Stimulated activated CD4-positive, alpha-beta T cell treated with anti-CD3 and anti-CD28 coated beads, Interleukin-12 subunit alpha, Interleukin-12 subunit beta, amount 100 ng/mL, for 24 hours (primary cell): ENCODE data around the gene ENTPD6.

Experiments
- DNase-seq, 2 experiments: peaks; one replicate each; pipeline ENCODE4 v3.0.0-alpha.2; 2020; ENCODE audit warnings: low read depth in 2 of 2

Gene ENTPD6

DNA sequence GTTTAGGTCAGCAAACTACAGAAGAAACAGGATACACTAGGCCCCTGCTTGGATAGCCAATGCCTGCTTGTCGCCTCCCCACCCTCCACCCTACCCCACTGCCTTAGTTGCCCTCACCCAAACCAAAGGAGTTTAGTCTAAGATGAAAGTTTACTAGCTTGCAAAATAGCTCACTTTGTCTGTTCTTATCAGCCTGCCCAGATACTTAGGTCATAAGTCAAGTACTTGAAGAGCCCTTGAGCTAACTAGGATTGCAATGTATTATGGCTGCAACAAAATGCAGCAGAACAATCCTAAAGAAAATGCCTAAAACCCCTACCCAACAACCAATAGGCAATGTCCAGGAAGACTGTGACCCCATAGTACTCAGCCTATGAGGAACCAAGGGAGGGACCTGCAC is 7.3 kb upstream of the ENTPD6 start:
- DNase-seq: no peak

- DNase-seq: no peak
Measured at GRCh38 chr20:25191051-25191450, 4.5 kb upstream of the ENTPD6 start.

DNA sequence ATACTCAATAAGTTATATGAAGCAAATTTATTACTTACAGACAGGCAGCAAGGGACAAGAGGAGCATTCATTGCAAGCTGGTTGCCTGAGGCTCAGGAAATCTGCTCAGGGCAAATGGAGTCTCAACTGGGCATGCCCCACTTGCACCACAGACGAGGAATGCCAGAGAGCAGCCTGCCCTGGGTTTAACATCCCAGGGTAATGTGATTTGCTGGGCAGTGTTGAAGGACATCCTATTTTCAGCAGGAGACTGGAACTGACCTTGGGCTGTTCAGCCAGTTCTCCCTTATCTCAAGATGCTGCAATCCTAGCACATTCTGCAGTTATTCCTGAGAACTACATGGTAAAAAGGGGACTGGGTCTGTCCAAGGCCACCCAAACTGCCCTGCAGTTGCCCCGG is 3.8 kb upstream of the ENTPD6 start:
- no peak for DNase-seq

GRCh38 chr20:25193843-25194242 is 1.7 kb upstream of the ENTPD6 start:
- no peak for DNase-seq

DNA sequence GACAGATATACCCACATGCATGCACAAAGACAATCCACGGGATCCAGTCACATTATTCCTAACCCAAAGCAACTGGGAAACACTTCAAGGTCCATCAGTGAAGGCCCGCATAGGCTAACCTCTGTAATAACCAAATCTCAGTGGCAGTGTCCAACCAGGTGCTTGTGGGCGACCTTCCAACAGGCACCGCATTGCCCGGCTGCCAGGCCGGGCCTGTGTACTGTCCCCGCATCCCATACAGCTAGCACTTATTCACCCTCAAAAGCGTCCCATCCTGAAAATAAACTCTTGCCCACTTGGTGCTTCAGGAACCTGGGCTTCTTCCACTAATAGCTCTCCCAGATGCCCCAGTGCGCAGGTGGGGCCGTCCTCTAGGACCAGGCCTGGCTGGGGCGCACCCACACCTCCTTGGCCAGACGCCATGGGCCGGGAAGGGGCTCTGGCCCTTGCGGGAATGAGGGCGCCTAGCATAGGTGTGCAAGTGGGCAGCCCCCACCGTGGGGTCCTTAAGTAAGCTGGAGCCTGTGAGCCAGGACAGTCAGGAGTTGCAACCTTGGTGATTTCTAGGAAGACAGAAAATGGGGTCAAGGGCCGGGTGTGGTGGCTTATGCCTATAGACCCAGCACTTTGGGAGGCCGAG is 1.1 kb upstream of the ENTPD6 start:
- DNase-seq: no peak

DNA sequence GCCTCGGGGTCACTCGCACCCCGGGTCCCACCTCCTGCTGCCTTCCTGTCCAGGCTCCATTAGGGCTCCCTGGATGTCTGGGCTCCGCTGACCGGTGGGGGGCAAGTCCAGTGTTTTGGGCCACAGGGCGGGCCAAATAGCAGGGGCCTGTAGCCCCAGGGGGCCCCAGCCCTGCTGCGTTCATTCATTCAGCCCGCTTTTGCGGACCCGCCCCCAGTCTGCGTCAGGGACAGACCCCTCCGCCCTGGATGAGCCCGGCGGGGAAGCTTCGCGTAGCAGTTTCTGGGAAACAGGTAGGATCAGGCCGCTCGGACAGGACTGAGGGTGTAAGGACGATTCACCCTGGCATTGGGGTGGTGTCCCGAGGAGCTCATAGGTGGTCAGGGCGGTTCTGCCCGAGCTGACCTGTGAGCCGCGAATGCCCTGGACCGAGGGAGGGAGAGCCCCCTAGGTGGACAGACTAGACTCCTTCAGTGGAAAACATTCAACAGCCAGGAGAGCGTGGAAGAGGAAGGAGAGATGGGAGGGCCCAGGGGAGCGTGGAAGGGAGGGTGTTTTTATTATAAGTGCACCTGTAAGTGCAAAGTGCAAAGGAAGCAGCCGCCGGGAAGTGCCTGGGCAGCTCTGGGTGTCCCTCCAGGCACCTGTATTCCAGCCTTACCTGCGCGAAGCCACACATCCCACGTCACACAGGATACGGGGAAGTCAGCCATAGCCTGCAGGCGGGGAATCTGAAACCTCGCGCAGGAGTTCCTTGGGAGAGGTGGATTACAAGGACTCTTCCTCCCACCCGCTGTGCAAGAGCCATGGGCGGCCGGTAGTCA is 662 bp downstream of the ENTPD6 start:
- DNase-seq: peak in 1 of 2 experiments; percentile 19

DNA sequence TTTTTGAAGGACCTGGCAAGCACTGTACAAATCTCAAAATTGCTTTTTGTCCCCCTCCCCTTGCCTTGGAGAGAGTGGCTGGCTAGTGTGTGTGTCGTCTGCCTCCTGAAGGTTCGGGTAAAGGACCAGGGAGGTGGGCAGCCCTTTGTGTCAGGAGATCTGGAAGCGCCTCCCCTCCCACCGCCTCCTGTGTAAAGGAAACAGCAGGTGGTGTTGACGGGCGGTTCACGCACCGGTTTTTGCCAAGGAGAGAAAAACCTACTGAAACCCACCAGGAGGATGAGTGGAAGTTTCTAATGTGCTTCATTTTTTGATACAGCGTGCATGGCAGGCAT is 1.2 kb downstream of the ENTPD6 start:
- no peak for DNase-seq

GRCh38 chr20:25197183-25197869 is 1.8 kb downstream of the ENTPD6 start:
- DNase-seq: no peak

GRCh38 chr20:25197870-25198190 is 2.3 kb downstream of the ENTPD6 start:
- no peak for DNase-seq

GRCh38 chr20:25198663-25199383 is 3.3 kb downstream of the ENTPD6 start:
- DNase-seq: no peak

DNA sequence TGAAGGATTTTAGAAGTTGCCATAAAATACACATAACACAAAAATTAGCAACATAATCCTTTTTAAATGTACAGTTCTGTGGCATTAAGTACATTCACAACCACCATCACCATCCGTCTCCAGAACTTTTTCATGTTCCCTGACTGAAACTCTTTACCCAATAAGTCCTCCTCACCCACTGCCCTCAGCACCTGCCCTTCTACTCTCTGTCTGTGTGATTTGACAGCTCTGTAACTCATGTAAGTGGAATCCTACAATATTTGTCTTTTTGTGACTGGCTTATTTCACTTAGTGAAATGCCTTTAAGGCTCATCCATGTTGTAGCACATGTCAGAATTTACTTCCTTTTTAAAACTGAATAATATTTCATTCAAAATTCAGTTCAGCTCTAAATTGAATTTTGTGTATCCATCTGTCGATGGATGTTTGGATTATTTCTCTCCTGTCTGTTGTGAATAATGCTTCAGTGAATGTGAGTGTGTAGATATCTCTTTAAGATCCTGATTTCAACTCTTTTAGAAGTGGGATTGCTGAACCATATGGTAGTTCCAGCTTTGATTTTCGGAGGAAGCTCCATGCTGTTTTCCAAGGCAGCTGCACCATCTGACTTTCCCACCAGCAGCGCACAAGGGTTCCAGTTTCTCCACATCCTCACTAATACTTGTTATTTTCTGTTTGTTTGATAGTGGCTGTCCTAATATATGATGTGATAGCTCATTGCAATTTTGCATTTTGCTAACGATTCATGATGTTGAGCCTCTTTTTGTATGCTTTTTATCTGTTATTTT is 4.2 kb downstream of the ENTPD6 start:
- no peak for DNase-seq

GRCh38 chr20:25203089-25203488 is 7.6 kb downstream of the ENTPD6 start:
- no peak for DNase-seq

DNA sequence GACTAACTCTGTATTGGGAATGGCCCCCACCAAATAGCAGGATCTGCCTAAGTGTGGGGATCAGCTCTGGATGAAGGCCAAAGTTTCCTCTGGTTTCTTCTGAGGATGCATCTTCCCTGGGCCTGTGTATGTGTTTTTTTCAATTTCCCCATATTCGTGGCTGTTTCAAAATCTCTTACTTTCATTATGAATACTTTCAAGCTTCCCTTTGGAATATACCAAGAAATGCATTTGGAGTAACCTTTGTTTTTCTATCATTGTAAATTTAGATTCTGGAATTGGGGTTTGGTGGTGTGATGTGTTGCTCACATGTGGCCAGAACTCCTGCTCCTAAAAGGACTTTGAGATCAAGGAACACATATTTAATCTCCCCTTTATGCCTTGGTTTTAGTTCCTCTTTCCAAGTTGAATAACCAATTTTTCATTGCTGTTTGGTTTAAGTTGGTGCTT is 8.4 kb downstream of the ENTPD6 start:
- DNase-seq: no peak

- DNase-seq: no peak
Measured at GRCh38 chr20:25204550-25205276, 9.2 kb downstream of the ENTPD6 start.

- DNase-seq: no peak
Measured at GRCh38 chr20:25205277-25206062, 10.0 kb downstream of the ENTPD6 start.

DNA sequence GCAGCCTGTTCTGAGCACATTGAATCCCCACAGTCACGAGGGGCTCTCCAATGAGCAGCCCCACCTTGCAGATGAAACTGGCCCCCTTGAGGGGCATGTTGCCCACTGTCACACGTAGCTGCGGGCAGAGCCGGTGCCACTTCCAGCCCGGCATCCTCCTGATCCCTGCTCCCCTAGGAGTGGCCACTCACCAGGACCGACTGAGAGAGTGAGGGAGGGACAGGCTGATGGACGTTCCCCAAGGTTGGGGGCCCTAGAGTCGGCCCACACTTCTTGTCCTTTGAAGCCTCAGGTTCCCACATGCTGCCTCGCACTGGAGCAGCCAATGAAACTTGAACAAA is 10.5 kb downstream of the ENTPD6 start:
- DNase-seq: no peak

- DNase-seq: no peak
Measured at GRCh38 chr20:25206548-25206947, 11.0 kb downstream of the ENTPD6 start.

DNA sequence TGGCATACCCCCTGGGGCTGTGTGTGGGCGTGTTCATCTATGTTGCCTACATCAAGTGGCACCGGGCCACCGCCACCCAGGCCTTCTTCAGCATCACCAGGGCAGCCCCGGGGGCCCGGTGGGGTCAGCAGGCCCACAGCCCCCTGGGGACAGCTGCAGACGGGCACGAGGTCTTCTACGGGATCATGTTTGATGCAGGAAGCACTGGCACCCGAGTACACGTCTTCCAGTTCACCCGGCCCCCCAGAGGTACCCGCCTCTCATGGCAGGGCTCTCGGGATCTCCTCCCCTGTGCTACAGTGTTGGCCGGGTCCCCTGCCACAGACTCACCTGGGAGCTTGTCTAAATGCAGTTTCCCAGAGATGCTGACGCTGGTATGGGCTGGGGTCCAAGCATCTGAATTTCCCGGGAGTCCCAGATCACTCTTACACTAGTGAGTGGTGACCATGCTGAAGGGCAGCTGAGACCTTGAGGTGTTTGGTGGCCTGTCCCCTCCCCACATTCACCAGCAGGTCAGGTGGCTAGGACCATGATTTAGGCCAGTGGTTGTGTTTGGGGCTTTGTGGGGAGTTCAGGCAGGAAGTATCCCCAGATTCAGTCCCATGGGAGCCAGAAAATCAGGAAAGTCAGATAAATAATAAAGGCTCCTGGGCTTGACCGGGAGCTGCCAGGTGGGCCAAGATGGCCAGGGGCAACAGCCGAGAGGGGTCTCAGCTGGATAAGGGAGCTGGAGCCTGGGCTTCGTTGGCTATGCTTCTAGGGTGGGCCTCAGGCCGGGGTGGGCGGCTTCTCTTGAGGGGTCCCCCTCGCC is 11.8 kb downstream of the ENTPD6 start:
- no peak for DNase-seq

- DNase-seq: no peak
Measured at GRCh38 chr20:25207960-25208534, 12.5 kb downstream of the ENTPD6 start.
